C4-2B (cell line): Measurements from ENCODE around the gene CD200R1L.

ENCODE experiments used
- CTCF ChIP-seq: fragments of 450-650 bp; conservative IDR thresholded peaks from 2 replicates; pipeline ENCODE4 v1.5.1; 2017; ENCODE audit warnings: mild to moderate bottlenecking
- ZFX ChIP-seq: fragments of 450-650 bp; IDR thresholded peaks from 2 replicates; pipeline ENCODE4 v1.6.1; 2017

- TF ChIP-seq CTCF, result no peak
- TF ChIP-seq ZFX, result no peak
Measured at GRCh38 chr3:112770951-112771350, 75.7 kb downstream of the CD200R1L start.
